Ascending aorta (tissue), 2 donors: ENCODE data around the gene FAAH. TPM values are rescaled to one million over a fixed set of nuclear protein-coding genes. Genes with fewer than 3 reads are reported as not detected.

Experiments used
- DNase-seq, 2 donors: peaks; one replicate each; pipeline ENCODE4 v3.0.0-alpha.2; 2019; ENCODE audit warnings: low spot score in 2 of 2
- H3K27ac ChIP-seq, 2 donors: fragments of 200-600 bp; sonication (generic); one replicate each; pipeline ENCODE4 v1.5.1; 2016 to 2017; ENCODE audit warnings: mild to moderate bottlenecking in 1 of 2
- H3K27me3 ChIP-seq: fragments of 200-600 bp; sonication (generic); one replicate; pipeline ENCODE4 v1.5.1; 2017
- H3K36me3 ChIP-seq, 2 donors: fragments of 200-600 bp; sonication (generic); one replicate each; pipeline ENCODE4 v1.5.1; 2016
- H3K4me1 ChIP-seq, 2 donors: fragments of 200-600 bp; sonication (generic); one replicate each; pipeline ENCODE4 v1.5.1; 2016 to 2017; ENCODE audit warnings: mild to moderate bottlenecking in 1 of 2
- H3K4me3 ChIP-seq, 2 donors: fragments of 200-600 bp; sonication (generic); one replicate each; pipeline ENCODE4 v1.5.1; 2016 to 2017; ENCODE audit warnings: mild to moderate bottlenecking in 1 of 2
- H3K9me3 ChIP-seq, 2 donors: fragments of 200-600 bp; sonication (generic); one replicate each; pipeline ENCODE4 v1.5.1; 2016
- CTCF ChIP-seq, 3 experiments: fragments of 200-600 bp in 2 of 3; fragments of 450-650 bp in 1 of 3; sonication (generic) in 2 of 3; IDR thresholded peaks; one replicate each; pipeline ENCODE4 v1.5.1; 2016 to 2019; ENCODE audit warnings: antibody characterized with exemption in 3 of 3, mild to moderate bottlenecking in 1 of 3, moderate library complexity in 1 of 3
- intact Hi-C: fragments of 100-400 bp; cut with DNase I; formaldehyde crosslinking; loops from one replicate; pipeline ENCODE4 v1.15.1; 2023
- total RNA-seq: library from RNA; depleted of rRNA; stranded (reverse); fragments of >200 nt; gene quantifications from one replicate; pipeline ENCODE4 v1.1.0, GENCODE V29; 2016

FAAH gene
- total RNA-seq, 1 donor from 2014 or later = 6.0 TPM

- no peaks in the 10 kb centered on the region for H3K27me3 ChIP-seq
- no peaks in the 10 kb centered on the region for H3K4me1 ChIP-seq
- no peak overlapping the region for H3K27ac ChIP-seq
- H3K9me3 ChIP-seq = no peaks in the 10 kb centered on the region
- DNase-seq = peak in 1 of 2 donors; percentile 88
- no peaks in the 10 kb centered on the region for H3K36me3 ChIP-seq
- H3K4me3 ChIP-seq = peak overlapping the region; percentile 20 to 50
- TF ChIP-seq CTCF (IDR thresholded peaks at IDR 0.05) = peak; percentile 65 to 93 (median 87)
- intact Hi-C loops = loop anchor here (10.0 kb wide), 1 partner anchor 282 kb away; no protein-coding TSS in a partner anchor
These were observed 48.4 kb downstream of the FAAH start for GRCh38 chr1:46442317-46443161.

- no peak for TF ChIP-seq CTCF (IDR thresholded peaks at IDR 0.05)
- Histone ChIP-seq H3K27ac (no peak overlapping the region), H3K27me3 (no peaks in the 10 kb centered on the region), H3K4me3 (no peak overlapping the region), H3K4me1 (peaks cover 0 to 3% of the 10 kb centered on the region in 2 donors), H3K9me3 (no peaks in the 10 kb centered on the region), H3K36me3 (no peaks in the 10 kb centered on the region)
- no peak for DNase-seq
- intact Hi-C loops = loop anchor here (10.0 kb wide), 1 partner anchor 280 kb away; no protein-coding TSS in a partner anchor
These were observed 50.3 kb downstream of the FAAH start for GRCh38 chr1:46444466-46444865.

GRCh38 chr1:46445773-46446256, 51.7 kb downstream of the FAAH start:
- no peak overlapping the region for H3K4me3 ChIP-seq
- no peak overlapping the region for H3K27ac ChIP-seq
- no peak for TF ChIP-seq CTCF (IDR thresholded peaks at IDR 0.05)
- intact Hi-C loops = loop anchor here (10.0 kb wide), 1 partner anchor 279 kb away; no protein-coding TSS in a partner anchor
- H3K9me3 ChIP-seq = no peaks in the 10 kb centered on the region
- no peaks in the 10 kb centered on the region for H3K27me3 ChIP-seq
- DNase-seq = no peak
- peaks cover 0 to 3% of the 10 kb centered on the region in 2 donors for H3K4me1 ChIP-seq
- H3K36me3 ChIP-seq = no peaks in the 10 kb centered on the region

GRCh38 chr1:46446646-46447498, 52.8 kb downstream of the FAAH start:
- H3K27ac ChIP-seq = no peak overlapping the region
- intact Hi-C loops = loop anchor here (1.0 to 10.0 kb wide), 2 partner anchors 81 to 278 kb away; no protein-coding TSS in a partner anchor
- no peaks in the 10 kb centered on the region for H3K27me3 ChIP-seq
- peak; percentile 37 to 83 (median 82) for TF ChIP-seq CTCF (IDR thresholded peaks at IDR 0.05)
- H3K36me3 ChIP-seq = no peaks in the 10 kb centered on the region
- DNase-seq = peak in 1 of 2 donors; percentile 87
- H3K4me3 ChIP-seq = no peak overlapping the region
- peaks cover 0 to 3% of the 10 kb centered on the region in 2 donors for H3K4me1 ChIP-seq
- H3K9me3 ChIP-seq = no peaks in the 10 kb centered on the region

- Histone ChIP-seq H3K27ac (no peak overlapping the region), H3K4me1 (peaks cover 0 to 3% of the 10 kb centered on the region in 2 donors), H3K4me3 (peak overlapping the region; percentile 44 to 50), H3K9me3 (no peaks in the 10 kb centered on the region), H3K27me3 (no peaks in the 10 kb centered on the region), H3K36me3 (no peaks in the 10 kb centered on the region)
- intact Hi-C loops = loop anchor here (1.0 to 10.0 kb wide), 2 partner anchors 81 to 277 kb away; no protein-coding TSS in a partner anchor
- no peak for TF ChIP-seq CTCF (IDR thresholded peaks at IDR 0.05)
- no peak for DNase-seq
These were observed 53.5 kb downstream of the FAAH start for GRCh38 chr1:46447499-46448108.
